B cell (primary cell): ENCODE measurements around the gene QRFPR. TPM values are rescaled to one million over a fixed set of nuclear protein-coding genes. Genes with fewer than 3 reads are reported as not detected.

Experiments
- ATAC-seq: fragments of 200-7000 bp; cut with Tn5 transposase; one replicate; pipeline ENCODE4 v1.10.0; 2021; ENCODE audit warnings: low read depth, mild to moderate bottlenecking, moderate number of reproducible peaks, moderate library complexity
- CTCF ChIA-PET: fragments of 350-600 bp; sonication (Branson Sonifier 250); formaldehyde crosslinking; loops from one replicate; lab custom pipeline; 2021; ENCODE audit warnings: antibody characterized with exemption, inconsistent platforms; lab: Charles Lee
- POLR2A ChIA-PET: fragments of 350-600 bp; sonication (Branson Sonifier 250); formaldehyde crosslinking; loops from one replicate; lab custom pipeline; 2021; ENCODE audit warnings: antibody characterized with exemption; lab: Charles Lee
- DNase-seq: peaks from one replicate; pipeline ENCODE4 v3.0.0; 2013
- H2AFZ ChIP-seq: 2 replicates; pipeline ENCODE4 v1.6.1; 2012; ENCODE audit warnings: mild to moderate bottlenecking, low read depth, low read length; ENCODE audit not compliant: insufficient read depth, poor library complexity, severe bottlenecking
- H3K27ac ChIP-seq, 2 donors: 1 replicate in 1 of 2; 2 replicates in 1 of 2; pipeline ENCODE4 v1.5.1; 2012 to 2013; ENCODE audit warnings: low read length in 2 of 2, mild to moderate bottlenecking in 2 of 2, moderate library complexity in 1 of 2
- H3K27me3 ChIP-seq, 4 experiments: fragments of 200-600 bp in 1 of 4; sonication (generic) in 1 of 4; replicated peaks in 1 of 4; 1 replicate in 2 of 4; 2 replicates in 2 of 4; pipeline versions ENCODE4 v1.6.1 to v1.7.0; 2013 to 2016; ENCODE audit warnings: low read length in 3 of 4, mild to moderate bottlenecking in 2 of 4, mixed read lengths in 1 of 4, moderate library complexity in 1 of 4; ENCODE audit not compliant: insufficient read depth in 4 of 4, control insufficient read depth in 3 of 4; ENCODE audit errors: control extremely low read depth in 1 of 4
- H3K36me3 ChIP-seq, 2 experiments: replicated peaks in 1 of 2; 1 replicate in 1 of 2; 2 replicates in 1 of 2; pipeline versions ENCODE4 v1.6.1 to v1.7.1; 2013; ENCODE audit warnings: low read length in 1 of 2; ENCODE audit not compliant: insufficient read depth in 2 of 2, control insufficient read depth in 1 of 2; ENCODE audit errors: control extremely low read depth in 1 of 2, extremely low read depth in 1 of 2
- H3K4me1 ChIP-seq, 2 donors: fragments of 200-600 bp in 1 of 2; sonication (generic) in 1 of 2; 1 replicate in 1 of 2; 2 replicates in 1 of 2; pipeline versions ENCODE4 v1.5.1 to v1.6.1; 2013 to 2017; ENCODE audit warnings: low read length in 2 of 2; ENCODE audit not compliant: control insufficient read depth in 2 of 2, insufficient read depth in 2 of 2
- H3K4me2 ChIP-seq: replicated peaks from 2 replicates; pipeline ENCODE3; 2012; ENCODE audit warnings: mild to moderate bottlenecking, low read depth, low read length; ENCODE audit not compliant: poor library complexity, severe bottlenecking
- H3K4me3 ChIP-seq, 5 experiments: fragments of 200-600 bp in 1 of 5; sonication (generic) in 1 of 5; 1 replicate in 3 of 5; 2 replicates in 2 of 5; pipeline versions ENCODE4 v1.5.1 to v1.7.0; 2011 to 2016; ENCODE audit warnings: low read length in 4 of 5, mild to moderate bottlenecking in 4 of 5, low read depth in 2 of 5, control low read depth in 1 of 5, moderate library complexity in 1 of 5; ENCODE audit not compliant: insufficient read depth in 1 of 5; ENCODE audit errors: control extremely low read depth in 1 of 5, extremely low read depth in 1 of 5
- H3K79me2 ChIP-seq: fragments of 200-600 bp; sonication (generic); one replicate; pipeline ENCODE4 v1.6.0; 2016; ENCODE audit warnings: low read length; ENCODE audit not compliant: control insufficient read depth, insufficient read depth
- H3K9ac ChIP-seq: fragments of 200-600 bp; sonication (generic); 2 replicates; pipeline ENCODE4 v1.6.1; 2017; ENCODE audit warnings: mild to moderate bottlenecking, low read length, moderate library complexity
- H3K9me3 ChIP-seq, 3 donors: one replicate each; pipeline versions ENCODE4 v1.6.1 to v1.7.1; 2013; ENCODE audit warnings: low read length in 2 of 3; ENCODE audit not compliant: control insufficient read depth in 2 of 3, insufficient read depth in 1 of 3; ENCODE audit errors: control extremely low read depth in 1 of 3
- H4K20me1 ChIP-seq: 2 replicates; pipeline ENCODE4 v1.6.0; 2012; ENCODE audit warnings: mild to moderate bottlenecking, low read length; ENCODE audit not compliant: insufficient read depth, control insufficient read depth, poor library complexity, severe bottlenecking
- H3K27ac Mint-ChIP-seq: one replicate; pipeline ENCODE4 v1.8.0; 2021; ENCODE audit warnings: mixed read lengths
- H3K27me3 Mint-ChIP-seq: one replicate; pipeline ENCODE4 v1.8.0; 2021; ENCODE audit warnings: mixed read lengths
- H3K4me1 Mint-ChIP-seq: one replicate; pipeline ENCODE4 v1.8.0; 2021; ENCODE audit warnings: mixed read lengths
- H3K4me3 Mint-ChIP-seq: one replicate; pipeline ENCODE4 v1.8.0; 2021; ENCODE audit warnings: mixed read lengths
- H3K9me3 Mint-ChIP-seq: one replicate; pipeline ENCODE4 v1.8.0; 2022; ENCODE audit warnings: mixed read lengths; ENCODE audit not compliant: insufficient read depth
- CTCF ChIP-seq: fragments of 200-600 bp; IDR thresholded peaks from one replicate; pipeline ENCODE4 v1.8.0; 2022; ENCODE audit warnings: antibody characterized with exemption, mild to moderate bottlenecking
- EZH2 ChIP-seq: IDR thresholded peaks from 2 replicates; pipeline ENCODE4 v1.6.1; 2012; ENCODE audit warnings: borderline replicate concordance, low read depth, mild to moderate bottlenecking, moderate library complexity, low read length; ENCODE audit not compliant: insufficient read depth, poor library complexity, severe bottlenecking
- WGBS: methylation state at CpG from one replicate; pipeline ENCODE4 v1.1.5; 2013; ENCODE audit warnings: missing lambda C conversion rate; ENCODE audit not compliant: insufficient coverage; 5-methylcytosine and 5-hydroxymethylcytosine counted together
- intact Hi-C: fragments of 100-400 bp; cut with micrococcal nuclease; formaldehyde crosslinking; loops from one replicate; pipeline ENCODE4 v1.10.0; 2022
- polyA plus RNA-seq: library from polyadenylated mRNA; depleted of rRNA; stranded (reverse); fragments of >200 nt; gene quantifications from 2 replicates; pipeline ENCODE4 v1.2.3, GENCODE V29; 2012
- total RNA-seq, 2 donors: library from RNA; stranded (reverse); fragments of 120-200 nt in 1 of 2; gene quantifications; 1 replicate in 1 of 2; 2 replicates in 1 of 2; pipeline versions ENCODE4 v1.2.3 to v1.2.4, GENCODE V29; 2013 to 2022

QRFPR gene
- total and polyA plus RNA-seq, 2 donors (not counting 1 experiment from before 2014, with no cell fraction given): not detected

- intact Hi-C loops: no loop called here
- TF ChIP-seq CTCF: no peak
- TF ChIP-seq EZH2: no peak
- Mint-ChIP-seq H3K4me3 (no peak overlapping the region), H3K27ac (no peak overlapping the region), H3K9me3 (no peaks in the 10 kb centered on the region), H3K27me3 (no peaks in the 10 kb centered on the region), H3K4me1 (no peaks in the 10 kb centered on the region)
- ChIA-PET CTCF (no interaction called here), POLR2A (no interaction called here)
- H3K27me3 ChIP-seq: no peaks in the 10 kb centered on the region
- H3K79me2 ChIP-seq: no peaks in the 10 kb centered on the region
- no peak overlapping the region for H3K4me3 ChIP-seq
- ATAC-seq (no peak), DNase-seq (no peak)
- no peak overlapping the region for H3K27ac ChIP-seq
- no peaks in the 10 kb centered on the region for H4K20me1 ChIP-seq
- WGBS: 100% methylated on average over 4 of the region's 7 CpGs
- H3K9ac ChIP-seq: no peak overlapping the region
- no peaks in the 10 kb centered on the region for H3K9me3 ChIP-seq
- no peak overlapping the region for H3K4me2 ChIP-seq
- no peak overlapping the region for H2AFZ ChIP-seq
- no peaks in the 10 kb centered on the region for H3K36me3 ChIP-seq
- H3K4me1 ChIP-seq: no peaks in the 10 kb centered on the region
Measured at GRCh38 chr4:121338518-121338917, 42.3 kb downstream of the QRFPR start.

GRCh38 chr4:121336706-121337105, 44.1 kb downstream of the QRFPR start:
- Histone ChIP-seq H3K9ac (no peak overlapping the region), H3K79me2 (no peaks in the 10 kb centered on the region), H3K9me3 (no peaks in the 10 kb centered on the region), H3K36me3 (no peaks in the 10 kb centered on the region), H3K4me3 (no peak overlapping the region), H3K4me1 (no peaks in the 10 kb centered on the region), H3K27me3 (no peaks in the 10 kb centered on the region), H3K4me2 (no peak overlapping the region), H3K27ac (no peak overlapping the region), H4K20me1 (no peaks in the 10 kb centered on the region), H2AFZ (no peak overlapping the region)
- Mint-ChIP-seq H3K4me3 (no peak overlapping the region), H3K27me3 (no peaks in the 10 kb centered on the region), H3K9me3 (no peaks in the 10 kb centered on the region), H3K4me1 (no peaks in the 10 kb centered on the region), H3K27ac (no peak overlapping the region)
- intact Hi-C loops: no loop called here
- ChIA-PET POLR2A (no interaction called here), CTCF (no interaction called here)
- no peak for ATAC-seq
- no peak for DNase-seq
- TF ChIP-seq EZH2 (no peak), CTCF (no peak)
- WGBS: no CpG with 5 or more reads among the region's 2 CpGs
